ENCODE measurements around the gene PLAAT5. TPM values are rescaled to one million over a fixed set of nuclear protein-coding genes. Genes with fewer than 3 reads are reported as not detected.
"Not testable (repeated sequence)": the region's sequence is repeated elsewhere in the genome, so short reads cannot be mapped to it uniquely, and the experiment has no call there.

PLAAT5 gene
- polyA plus RNA-seq, 1 experiment: not detected

DNA sequence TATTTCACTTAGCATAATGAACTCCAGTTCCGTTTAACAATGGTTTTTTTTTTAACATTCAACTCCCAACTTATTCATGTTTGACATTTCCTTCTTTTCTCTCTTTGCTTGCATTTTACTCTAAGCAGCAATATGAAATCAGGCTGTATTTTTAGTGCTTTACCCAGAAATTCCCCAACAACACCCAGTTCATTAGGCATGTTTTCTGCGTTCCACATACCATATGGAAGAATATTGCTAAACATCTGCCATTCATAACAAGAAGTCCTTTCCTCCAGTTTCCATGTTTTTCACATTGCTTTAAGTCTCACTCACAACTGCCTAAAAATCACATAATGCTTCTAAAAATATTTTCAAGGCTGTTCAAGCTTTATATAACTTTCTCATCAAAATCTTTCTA, 45.8 kb downstream of the PLAAT5 start:
- Histone ChIP-seq H3K36me3 (ENCODE audit: control insufficient read depth, insufficient read depth, low read length) (no peaks in the 10 kb centered on the region), H3K4me3 (ENCODE audit: low read depth, low read length) (no peak overlapping the region), H3K27me3 (ENCODE audit: control insufficient read depth, insufficient read depth, low read length) (peaks cover 1% of the 10 kb centered on the region; the same call in 1 of the 2 replicates)
- no peak for TF ChIP-seq CTCF (IDR thresholded peaks at IDR 0.05; ENCODE audit: insufficient read depth, low read depth, low read length)
- ChIA-PET POLR2A (no interaction called here), CTCF (no interaction called here)
- no peak for DNase-seq (ENCODE audit: low read depth)

DNA sequence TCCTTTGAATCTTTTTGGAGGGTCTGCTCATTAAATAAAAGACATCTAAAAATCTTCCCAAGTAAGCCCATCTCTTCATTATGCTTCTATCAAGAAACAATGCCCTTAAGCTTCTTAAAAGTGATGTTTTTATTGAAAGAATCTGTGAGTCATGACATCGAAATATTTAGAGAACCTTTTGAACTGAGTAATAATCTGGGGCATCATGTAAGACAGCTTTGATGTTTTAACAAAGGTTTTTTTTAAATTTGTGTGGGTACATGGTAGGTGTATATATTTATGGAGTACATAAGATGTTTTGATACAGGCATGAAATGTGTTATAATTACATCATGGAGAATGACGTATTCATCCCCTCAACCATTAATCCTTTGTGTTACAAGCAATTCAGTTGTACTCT, 46.8 kb downstream of the PLAAT5 start:
- peaks cover 1% of the 10 kb centered on the region; the same call in 1 of the 2 replicates for H3K27me3 ChIP-seq (ENCODE audit: control insufficient read depth, insufficient read depth, low read length)
- H3K4me3 ChIP-seq (ENCODE audit: low read depth, low read length): no peak overlapping the region
- no peak for TF ChIP-seq CTCF (IDR thresholded peaks at IDR 0.05; ENCODE audit: insufficient read depth, low read depth, low read length)
- POLR2A ChIA-PET: no interaction called here
- CTCF ChIA-PET: no interaction called here
- no peaks in the 10 kb centered on the region for H3K36me3 ChIP-seq (ENCODE audit: control insufficient read depth, insufficient read depth, low read length)
- DNase-seq (ENCODE audit: low read depth): no peak

DNA sequence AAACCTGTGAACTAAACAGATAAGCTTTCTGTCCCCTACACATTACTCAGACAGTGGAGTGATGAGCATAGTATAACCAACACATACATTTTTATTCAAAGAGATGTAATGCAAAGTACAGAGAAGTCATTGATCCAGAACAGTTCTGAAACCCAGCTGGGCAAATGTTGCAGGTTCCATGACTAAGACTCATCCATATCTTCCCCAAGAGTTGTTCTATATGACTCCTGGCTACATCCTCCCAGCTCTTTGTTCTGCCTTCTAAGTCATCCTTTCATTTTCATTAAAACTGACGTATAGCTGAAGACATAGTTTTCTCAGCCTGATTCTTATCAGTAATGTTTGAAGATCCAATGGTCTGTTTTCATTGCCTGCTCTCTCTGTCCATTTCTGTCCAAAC, 47.3 kb downstream of the PLAAT5 start:
- no peak for DNase-seq (ENCODE audit: low read depth)
- no peaks in the 10 kb centered on the region for H3K36me3 ChIP-seq (ENCODE audit: control insufficient read depth, insufficient read depth, low read length)
- peaks cover 1% of the 10 kb centered on the region; the same call in 1 of the 2 replicates for H3K27me3 ChIP-seq (ENCODE audit: control insufficient read depth, insufficient read depth, low read length)
- POLR2A ChIA-PET: no interaction called here
- no peak for TF ChIP-seq CTCF (IDR thresholded peaks at IDR 0.05; ENCODE audit: insufficient read depth, low read depth, low read length)
- H3K4me3 ChIP-seq (ENCODE audit: low read depth, low read length): no peak overlapping the region
- CTCF ChIA-PET: no interaction called here

DNA sequence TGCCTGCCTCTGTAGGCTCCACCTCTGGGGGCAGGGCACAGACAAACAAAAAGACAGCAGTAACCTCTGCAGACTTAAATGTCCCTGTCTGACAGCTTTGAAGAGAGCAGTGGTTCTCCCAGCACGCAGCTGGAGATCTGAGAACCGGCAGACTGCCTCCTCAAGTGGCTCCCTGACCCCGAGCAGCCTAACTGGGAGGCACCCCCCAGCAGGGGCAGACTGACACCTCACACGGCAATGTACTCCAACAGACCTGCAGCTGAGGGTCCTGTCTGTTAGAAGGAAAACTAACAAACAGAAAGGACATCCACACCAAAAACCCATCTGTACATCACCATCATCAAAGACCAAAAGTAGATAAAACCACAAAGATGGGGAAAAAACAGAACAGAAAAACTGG, 55.1 kb downstream of the PLAAT5 start:
- POLR2A ChIA-PET: not testable (repeated sequence)

DNA sequence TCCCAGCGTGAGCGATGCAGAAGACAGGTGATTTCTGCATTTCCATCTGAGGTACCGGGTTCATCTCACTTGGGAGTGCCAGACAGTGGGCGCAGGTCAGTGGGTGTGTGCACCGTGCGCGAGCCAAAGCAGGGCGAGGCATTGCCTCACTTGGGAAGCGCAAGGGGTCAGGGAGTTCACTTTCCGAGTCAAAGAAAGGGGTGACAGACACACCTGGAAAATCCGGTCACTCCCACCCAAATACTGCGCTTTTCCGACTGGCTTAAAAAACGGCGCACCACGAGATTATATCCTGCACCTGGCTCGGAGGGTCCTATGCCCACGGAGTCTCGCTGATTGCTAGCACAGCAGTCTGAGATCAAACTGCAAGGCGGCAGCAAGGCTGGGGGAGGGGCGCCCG, 55.6 kb downstream of the PLAAT5 start:
- CTCF ChIA-PET, POLR2A ChIA-PET: not testable (repeated sequence)

More for the DNA sequence above, 55.1 kb downstream of the PLAAT5 start:
- CTCF ChIA-PET; DNase-seq (ENCODE audit: low read depth); H3K4me3 ChIP-seq (ENCODE audit: low read depth, low read length); H3K36me3 ChIP-seq (ENCODE audit: control insufficient read depth, insufficient read depth, low read length); H3K27me3 ChIP-seq (ENCODE audit: control insufficient read depth, insufficient read depth, low read length): not testable (repeated sequence)

GRCh38 chr11:63430731-63431130, 60.2 kb downstream of the PLAAT5 start:
- POLR2A ChIA-PET; H3K36me3 ChIP-seq (ENCODE audit: control insufficient read depth, insufficient read depth, low read length); DNase-seq (ENCODE audit: low read depth); H3K27me3 ChIP-seq (ENCODE audit: control insufficient read depth, insufficient read depth, low read length); CTCF ChIA-PET; H3K4me3 ChIP-seq (ENCODE audit: low read depth, low read length): not testable (repeated sequence)

More for the DNA sequence above, 55.6 kb downstream of the PLAAT5 start:
- not testable (repeated sequence) for H3K4me3 ChIP-seq (ENCODE audit: low read depth, low read length); H3K36me3 ChIP-seq (ENCODE audit: control insufficient read depth, insufficient read depth, low read length); DNase-seq (ENCODE audit: low read depth); H3K27me3 ChIP-seq (ENCODE audit: control insufficient read depth, insufficient read depth, low read length)

DNA sequence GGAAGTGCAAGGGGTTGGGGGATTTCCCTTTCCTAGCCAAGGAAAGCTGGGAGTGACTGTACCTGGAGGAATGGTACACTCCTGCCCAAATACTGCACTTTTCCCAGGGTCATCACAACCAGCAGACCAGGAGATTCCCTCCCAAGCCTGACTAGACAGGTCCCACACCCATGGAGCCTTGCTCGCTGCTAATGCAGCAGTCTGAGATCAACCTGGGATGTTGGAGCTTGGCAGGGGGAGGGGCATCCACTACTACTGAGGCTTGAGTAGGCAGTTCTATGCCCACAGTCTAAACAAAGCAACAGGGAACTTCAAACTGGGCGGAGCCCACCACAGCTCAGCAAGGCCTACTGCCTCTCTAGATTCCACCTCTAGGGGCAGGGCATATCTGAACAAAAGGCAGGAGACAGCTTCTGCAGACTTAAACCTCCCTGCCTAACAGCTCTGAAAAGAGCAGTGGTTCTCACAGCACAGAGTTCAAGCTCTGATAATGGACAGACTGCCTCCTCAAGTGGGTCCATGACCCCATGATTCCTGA, 62.9 kb downstream of the PLAAT5 start:
- no peak overlapping the region for H3K4me3 ChIP-seq (ENCODE audit: low read depth, low read length)
- no peaks in the 10 kb centered on the region for H3K27me3 ChIP-seq (ENCODE audit: control insufficient read depth, insufficient read depth, low read length)
- ChIA-PET POLR2A (no interaction called here), CTCF (no interaction called here)
- H3K36me3 ChIP-seq (ENCODE audit: control insufficient read depth, insufficient read depth, low read length): no peaks in the 10 kb centered on the region
- no peak for DNase-seq (ENCODE audit: low read depth)
- no peak for TF ChIP-seq CTCF (IDR thresholded peaks at IDR 0.05; ENCODE audit: insufficient read depth, low read depth, low read length)

Measured in BJ (cell line).